ENCODE measurements around the gene CFAP65.

DNA sequence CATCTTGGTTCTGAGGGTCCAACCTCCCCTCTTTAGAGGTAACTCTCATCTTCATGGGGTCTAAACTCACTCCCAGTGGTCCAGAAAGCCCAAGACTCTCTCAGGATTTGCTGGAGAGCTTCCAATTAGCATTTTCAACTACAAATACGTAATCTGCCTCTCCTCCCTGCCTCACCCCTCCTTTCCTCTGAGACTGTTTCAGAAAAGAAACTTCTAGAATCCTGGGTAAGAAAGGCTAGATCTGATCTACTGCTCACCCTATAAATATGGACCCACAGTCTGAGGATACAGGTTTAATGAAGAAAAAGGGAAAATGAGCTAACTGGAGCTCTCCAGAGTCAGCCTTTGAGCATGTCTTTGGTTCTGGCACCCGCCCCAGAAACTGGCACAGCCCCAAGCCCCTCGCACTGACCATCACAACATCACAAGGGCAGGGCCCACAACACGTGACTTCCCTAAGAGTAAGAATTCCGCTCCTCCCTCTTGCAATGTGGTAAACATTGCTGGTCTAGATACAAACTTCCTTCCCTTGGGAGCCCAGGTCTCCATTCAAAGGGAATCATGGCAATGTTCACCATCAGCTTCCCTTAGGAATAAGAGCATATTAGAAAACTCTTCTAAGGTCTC lies 41.1 kb upstream of the CFAP65 start:
- no peak for TF ChIP-seq CTCF (IDR thresholded peaks at IDR 0.05)
- TF ChIP-seq POLR2A (IDR thresholded peaks at IDR 0.05): no peak

Data from right lobe of liver (tissue), 4 donors.